ENCODE results near the gene EXOC4.

Gene EXOC4

GRCh38 chr7:133475655-133476054, 222.8 kb downstream of the EXOC4 start:
- no peak overlapping the region for H3K27ac ChIP-seq
- TF ChIP-seq CTCF (conservative IDR thresholded peaks at IDR 0.05) = no peak
- no peak for TF ChIP-seq ZFX (IDR thresholded peaks at IDR 0.05)

- TF ChIP-seq CTCF (conservative IDR thresholded peaks at IDR 0.05) (no peak), ZFX (IDR thresholded peaks at IDR 0.05) (no peak)
- H3K27ac ChIP-seq = no peak overlapping the region
These were observed 224.9 kb downstream of the EXOC4 start for GRCh38 chr7:133477791-133478190.

- TF ChIP-seq ZFX (IDR thresholded peaks at IDR 0.05) (no peak), CTCF (conservative IDR thresholded peaks at IDR 0.05) (no peak)
- no peak overlapping the region for H3K27ac ChIP-seq
These were observed 225.8 kb downstream of the EXOC4 start for GRCh38 chr7:133478591-133479135.

GRCh38 chr7:133479456-133480065, 226.7 kb downstream of the EXOC4 start:
- H3K27ac ChIP-seq = no peak overlapping the region
- TF ChIP-seq CTCF (conservative IDR thresholded peaks at IDR 0.05) (no peak), ZFX (IDR thresholded peaks at IDR 0.05) (no peak)

GRCh38 chr7:133480868-133481267, 228.0 kb downstream of the EXOC4 start:
- no peak for TF ChIP-seq CTCF (conservative IDR thresholded peaks at IDR 0.05)
- no peak for TF ChIP-seq ZFX (IDR thresholded peaks at IDR 0.05)
- H3K27ac ChIP-seq = no peak overlapping the region

- H3K27ac ChIP-seq = no peak overlapping the region
- no peak for TF ChIP-seq ZFX (IDR thresholded peaks at IDR 0.05)
- TF ChIP-seq CTCF (conservative IDR thresholded peaks at IDR 0.05) = no peak
These were observed 228.8 kb downstream of the EXOC4 start for GRCh38 chr7:133481676-133482075.

- H3K27ac ChIP-seq = no peak overlapping the region
- TF ChIP-seq CTCF (conservative IDR thresholded peaks at IDR 0.05) = no peak
- no peak for TF ChIP-seq ZFX (IDR thresholded peaks at IDR 0.05)
These were observed 229.7 kb downstream of the EXOC4 start for GRCh38 chr7:133482599-133482998.
